Testis (tissue), 2 donors: ENCODE results near the gene MAN1A1.

Experiments used
- POLR2A ChIP-seq: fragments of 450-650 bp; IDR thresholded peaks from one replicate; pipeline ENCODE4 v1.6.1; 2017; ENCODE audit warnings: antibody characterized with exemption, mild to moderate bottlenecking, moderate library complexity
- TF ChIP-seq, protein P1 (sequence below), 3 experiments: fragments of 450-650 bp in 2 of 3; fragments of 200-600 bp in 1 of 3; sonication (generic) in 1 of 3; IDR thresholded peaks; one replicate each; pipeline ENCODE4 v1.5.1; 2016 to 2019; ENCODE audit warnings: antibody characterized with exemption in 3 of 3, mild to moderate bottlenecking in 2 of 3, moderate library complexity in 1 of 3

- TF ChIP-seq, protein P1, sequence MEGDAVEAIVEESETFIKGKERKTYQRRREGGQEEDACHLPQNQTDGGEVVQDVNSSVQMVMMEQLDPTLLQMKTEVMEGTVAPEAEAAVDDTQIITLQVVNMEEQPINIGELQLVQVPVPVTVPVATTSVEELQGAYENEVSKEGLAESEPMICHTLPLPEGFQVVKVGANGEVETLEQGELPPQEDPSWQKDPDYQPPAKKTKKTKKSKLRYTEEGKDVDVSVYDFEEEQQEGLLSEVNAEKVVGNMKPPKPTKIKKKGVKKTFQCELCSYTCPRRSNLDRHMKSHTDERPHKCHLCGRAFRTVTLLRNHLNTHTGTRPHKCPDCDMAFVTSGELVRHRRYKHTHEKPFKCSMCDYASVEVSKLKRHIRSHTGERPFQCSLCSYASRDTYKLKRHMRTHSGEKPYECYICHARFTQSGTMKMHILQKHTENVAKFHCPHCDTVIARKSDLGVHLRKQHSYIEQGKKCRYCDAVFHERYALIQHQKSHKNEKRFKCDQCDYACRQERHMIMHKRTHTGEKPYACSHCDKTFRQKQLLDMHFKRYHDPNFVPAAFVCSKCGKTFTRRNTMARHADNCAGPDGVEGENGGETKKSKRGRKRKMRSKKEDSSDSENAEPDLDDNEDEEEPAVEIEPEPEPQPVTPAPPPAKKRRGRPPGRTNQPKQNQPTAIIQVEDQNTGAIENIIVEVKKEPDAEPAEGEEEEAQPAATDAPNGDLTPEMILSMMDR (IDR thresholded peaks at IDR 0.05): no peak
- TF ChIP-seq POLR2A: no peak
These were observed 112.3 kb downstream of the MAN1A1 start for GRCh38 chr6:119237177-119237715.
